ENCODE data around the gene MARCHF7. TPM values are rescaled to one million over a fixed set of nuclear protein-coding genes. Genes with fewer than 3 reads are reported as not detected.

The MARCHF7 gene
- total and polyA plus RNA-seq, 10 of the 15 experiments (the other 5 are each of a cell fraction or from before 2014, with no cell fraction given): 39.4 to 111 (median 66.5) TPM

- Histone ChIP-seq H3K4me1 (ENCODE audit: control insufficient read depth, insufficient read depth, low read length) (no peaks in the 10 kb centered on the region), H3K4me2 (ENCODE audit: control insufficient read depth, insufficient read depth) (no peak overlapping the region), H3K79me2 (ENCODE audit: control insufficient read depth, insufficient read depth, low read length) (peaks cover 49% of the 10 kb centered on the region), H3K36me3 (ENCODE audit: control insufficient read depth in 2 of 2, insufficient read depth in 2 of 2, low read length in 1 of 2) (peaks cover 20 to 36% of the 10 kb centered on the region in 2 experiments), H3K9ac (ENCODE audit: control insufficient read depth, insufficient read depth, low read length) (no peak overlapping the region), H4K20me1 (ENCODE audit: control insufficient read depth, insufficient read depth) (peaks cover 3% of the 10 kb centered on the region; the same call in 1 of the 2 replicates), H3K4me3 (no peak overlapping the region), H3K9me3 (replicated peaks; ENCODE audit: control insufficient read depth, insufficient read depth, low read length) (no peaks in the 10 kb centered on the region), H3K27me3 (replicated peaks in 1 of 2; ENCODE audit: control insufficient read depth in 2 of 2, insufficient read depth in 2 of 2, low read length in 1 of 2) (no peaks in the 10 kb centered on the region), H2AFZ (ENCODE audit: control insufficient read depth, low read depth, low read length) (no peak overlapping the region), H3K27ac (ENCODE audit: control insufficient read depth, insufficient read depth) (no peak overlapping the region)
- in situ Hi-C loops (cut with MboI): no loop called here
- ChIA-PET CTCF (interaction anchor here (0.9 to 1.7 kb wide), 2 partner anchors 9 to 21 kb away, joined by 3 read pairs; no protein-coding TSS in a partner anchor), SMC1A (ENCODE audit: uncharacterized antibody, unreplicated experiment) (interaction anchor here (0.6 to 12.5 kb wide), 4 partner anchors 11 to 797 kb away, joined by 3 to 84 read pairs (median 4); no protein-coding TSS in a partner anchor), POLR2A (interaction anchor here (1.0 to 1.4 kb wide), 2 partner anchors 8 to 13 kb away, joined by 3 to 4 read pairs; no protein-coding TSS in a partner anchor), RAD21 (ENCODE audit: unreplicated experiment) (interaction anchor here (0.7 kb wide), 1 partner anchor 20 kb away, joined by 3 read pairs; no protein-coding TSS in a partner anchor)
- intact Hi-C loops (cut with micrococcal nuclease; ENCODE audit: unreplicated experiment): no loop called here
- DNase-seq (ENCODE audit: low read depth, low spot score) (no peak), FAIRE-seq (no peak), ATAC-seq (no peak)
- WGBS (ENCODE audit: insufficient coverage, insufficient replicate concordance, low lambda C conversion rate, missing lambda C conversion rate): 49% methylated on average over 3 of the region's 3 CpGs
- TF ChIP-seq FOXM1 (IDR thresholded peaks at IDR 0.05; ENCODE audit: low read depth, low read length) (no peak), HCFC1 (IDR thresholded peaks at IDR 0.05; ENCODE audit: low read length) (no peak), HDAC2 (IDR thresholded peaks at IDR 0.05) (no peak), JUNB (IDR thresholded peaks at IDR 0.05) (no peak), CREB1 (IDR thresholded peaks at IDR 0.05; ENCODE audit: low read depth) (no peak), PML (IDR thresholded peaks at IDR 0.05; ENCODE audit: low read length) (no peak), YY1 (IDR thresholded peaks at IDR 0.05; ENCODE audit: low read depth, low read length) (no peak), ZBED1 (IDR thresholded peaks at IDR 0.05; ENCODE audit: borderline replicate concordance) (no peak), ELK1 (IDR thresholded peaks at IDR 0.05; ENCODE audit: low read depth, low read length) (no peak), STAT1 (conservative IDR thresholded peaks at IDR 0.05) (no peak), TARDBP (IDR thresholded peaks at IDR 0.05; ENCODE audit: borderline replicate concordance) (no peak), WRNIP1 (IDR thresholded peaks at IDR 0.05; ENCODE audit: borderline replicate concordance, low read depth, low read length) (no peak), ZNF24 (IDR thresholded peaks at IDR 0.05) (no peak), REST (IDR thresholded peaks at IDR 0.05; ENCODE audit: low read depth, low read length) (no peak), CEBPB (IDR thresholded peaks at IDR 0.05; ENCODE audit: borderline replicate concordance in 1 of 2, low read depth in 2 of 2, low read length in 2 of 2) (no peak), BCL3 (IDR thresholded peaks at IDR 0.05; ENCODE audit: borderline replicate concordance, insufficient read depth, low read depth, low read length, poor library complexity, severe bottlenecking) (no peak), MYB (IDR thresholded peaks at IDR 0.05; ENCODE audit: borderline replicate concordance, low read depth, low read length) (no peak), TAF1 (IDR thresholded peaks at IDR 0.05; ENCODE audit: borderline replicate concordance, low read depth, low read length) (no peak), RBBP5 (conservative IDR thresholded peaks at IDR 0.05) (no peak), RB1 (IDR thresholded peaks at IDR 0.05; ENCODE audit: borderline replicate concordance) (no peak)
- BruUV-seq (replicated peaks): no TSS peak
Measured at GRCh38 chr2:159736048-159736447, 23.7 kb downstream of the MARCHF7 start.

Measured in GM12878 (cell line).